HUES64 (cell line): Measurements from ENCODE around the gene CCR5.

ENCODE experiments used
- H3K27ac ChIP-seq: 2 replicates; pipeline ENCODE4 v1.7.0; 2013; ENCODE audit warnings: low read depth, low read length, inconsistent platforms
- H3K27me3 ChIP-seq: 2 replicates; pipeline ENCODE4 v1.6.1; 2013; ENCODE audit warnings: mild to moderate bottlenecking, low read length; ENCODE audit not compliant: insufficient read depth
- H3K36me3 ChIP-seq: 2 replicates; pipeline ENCODE4 v1.6.1; 2013; ENCODE audit warnings: mild to moderate bottlenecking, low read length; ENCODE audit not compliant: insufficient read depth
- H3K4me1 ChIP-seq: 2 replicates; pipeline ENCODE4 v1.6.1; 2013; ENCODE audit warnings: mild to moderate bottlenecking, low read length, moderate library complexity; ENCODE audit not compliant: insufficient read depth
- H3K4me3 ChIP-seq: 2 replicates; pipeline ENCODE4 v1.5.1; 2013; ENCODE audit warnings: mild to moderate bottlenecking, low read length, moderate library complexity
- H3K9ac ChIP-seq: 2 replicates; pipeline ENCODE4 v1.6.1; 2013; ENCODE audit warnings: mild to moderate bottlenecking, low read depth, low read length
- H3K9me3 ChIP-seq: 2 replicates; pipeline ENCODE4 v1.6.1; 2013; ENCODE audit warnings: low read depth, low read length; ENCODE audit not compliant: insufficient read depth
- WGBS: fragments of 150-250, 120-280 bp; methylation state at CpG from one replicate; pipeline ENCODE4 v1.1.7; 2013; ENCODE audit warnings: missing lambda C conversion rate; 5-methylcytosine and 5-hydroxymethylcytosine counted together

CCR5 gene

GRCh38 chr3:46423588-46423987 lies 52.8 kb downstream of the CCR5 start:
- no peak overlapping the region for H3K27ac ChIP-seq
- H3K27me3 ChIP-seq: no peaks in the 10 kb centered on the region
- H3K4me1 ChIP-seq: no peaks in the 10 kb centered on the region
- no peaks in the 10 kb centered on the region for H3K9me3 ChIP-seq
- 94% methylated on average over 4 of the region's 5 CpGs for WGBS
- no peaks in the 10 kb centered on the region for H3K36me3 ChIP-seq
- H3K9ac ChIP-seq: no peak overlapping the region
- H3K4me3 ChIP-seq: no peak overlapping the region
